Middle frontal gyrus (tissue), 1 donor: ENCODE measurements around the gene TM9SF4.
"Not testable (repeated sequence)": the region's sequence is repeated elsewhere in the genome, so short reads cannot be mapped to it uniquely, and the experiment has no call there.

Experiments
- DNase-seq: peaks from one replicate; pipeline ENCODE4 v3.0.0-alpha.2; 2015; ENCODE audit warnings: low spot score; ENCODE audit errors: extremely low spot score

Gene TM9SF4

DNA sequence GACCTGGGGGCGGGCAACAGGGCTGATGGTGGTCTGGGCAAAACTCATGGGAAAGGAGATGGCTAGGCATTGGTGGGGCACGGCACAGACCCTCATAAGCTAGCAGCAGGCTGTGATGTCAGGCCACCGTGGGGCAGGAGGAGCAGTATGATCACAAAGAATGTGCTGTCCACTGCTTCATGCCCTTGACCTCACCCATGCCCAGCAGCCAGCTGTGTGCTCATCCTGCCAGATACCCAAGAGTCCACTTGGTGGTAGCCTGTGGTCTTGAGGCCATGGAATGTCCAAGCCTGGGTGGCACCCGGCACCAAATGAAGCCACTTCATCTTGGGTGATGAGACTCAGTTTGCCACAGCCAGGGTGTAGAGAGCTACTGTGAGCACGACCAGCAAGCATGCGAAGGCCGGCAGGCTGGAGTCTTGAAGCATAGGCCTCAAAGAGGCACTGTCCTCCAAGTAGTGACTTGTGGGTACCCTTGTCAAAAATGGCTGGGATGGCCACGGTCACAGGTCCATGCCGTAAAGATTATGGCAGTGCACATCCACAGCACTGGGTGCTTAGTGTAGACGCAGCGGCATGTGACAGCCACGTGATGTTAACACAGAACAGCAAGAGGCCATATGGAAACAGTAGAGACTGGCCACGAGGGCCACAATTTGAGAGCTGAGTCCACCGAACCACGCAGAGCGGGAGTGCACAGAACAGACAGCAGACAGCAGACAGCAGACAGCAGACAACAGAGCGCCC is 79.0 kb downstream of the TM9SF4 start:
- no peak for DNase-seq

DNA sequence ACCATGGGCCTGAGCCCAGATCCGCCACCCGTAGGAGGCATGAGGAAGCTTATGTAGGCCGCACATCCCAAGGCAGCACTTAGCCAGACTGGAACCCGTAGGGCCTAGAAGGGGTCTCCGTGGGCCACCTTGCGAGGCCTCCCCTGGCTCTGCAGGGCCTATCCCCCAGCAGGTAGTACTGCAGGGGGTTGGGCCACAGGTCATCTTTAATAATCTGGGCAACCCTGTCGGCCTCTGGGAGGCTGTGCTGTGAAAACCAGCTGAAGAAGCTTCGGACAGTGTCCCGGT is 79.6 kb downstream of the TM9SF4 start:
- no peak for DNase-seq

DNA sequence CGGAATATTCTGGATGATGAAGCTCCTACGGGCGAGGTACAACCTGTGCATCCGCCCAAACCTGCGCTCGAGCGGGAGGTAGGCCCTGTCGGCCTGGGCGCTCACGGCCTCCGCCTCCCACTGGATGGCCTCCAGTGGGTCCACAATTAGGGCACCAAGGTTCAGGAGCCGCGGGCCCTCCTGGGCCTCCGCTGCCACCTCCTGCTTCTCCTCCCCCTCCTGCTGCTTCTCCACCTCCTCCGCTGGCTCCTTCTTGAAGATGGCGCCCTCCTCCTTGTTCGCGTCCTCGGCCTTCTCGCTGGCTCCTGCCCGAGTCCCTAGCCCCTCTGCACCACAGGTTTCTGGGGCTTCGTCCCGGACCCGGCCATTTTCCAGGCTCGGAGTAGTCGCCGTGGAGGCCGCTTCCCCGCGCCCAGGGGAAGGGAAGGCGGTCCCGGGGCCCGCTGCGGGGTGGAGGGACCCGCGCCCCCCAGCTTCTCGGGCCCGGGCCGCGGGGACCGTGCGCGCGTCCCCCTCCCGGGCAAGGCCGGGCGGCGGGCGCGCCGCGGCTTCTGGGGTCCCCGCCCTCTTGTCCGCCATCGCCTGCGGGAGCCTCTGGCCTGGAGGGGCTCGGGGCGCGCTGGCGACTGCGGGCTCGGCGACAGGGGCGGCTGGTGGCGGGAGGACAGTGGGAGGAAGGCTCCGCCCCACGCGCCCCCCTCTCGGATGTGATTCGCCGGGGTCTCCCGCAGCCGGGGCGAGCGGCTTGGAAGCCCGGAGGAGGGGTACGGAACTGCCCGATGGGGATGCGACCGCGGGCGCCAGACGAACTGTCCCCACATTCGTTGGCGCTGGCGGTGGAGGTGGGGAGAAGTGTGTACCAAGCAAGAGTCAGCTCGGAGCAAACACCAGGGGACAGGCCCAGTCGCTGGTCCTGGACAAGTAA is 80.4 kb downstream of the TM9SF4 start:
- no peak for DNase-seq

DNA sequence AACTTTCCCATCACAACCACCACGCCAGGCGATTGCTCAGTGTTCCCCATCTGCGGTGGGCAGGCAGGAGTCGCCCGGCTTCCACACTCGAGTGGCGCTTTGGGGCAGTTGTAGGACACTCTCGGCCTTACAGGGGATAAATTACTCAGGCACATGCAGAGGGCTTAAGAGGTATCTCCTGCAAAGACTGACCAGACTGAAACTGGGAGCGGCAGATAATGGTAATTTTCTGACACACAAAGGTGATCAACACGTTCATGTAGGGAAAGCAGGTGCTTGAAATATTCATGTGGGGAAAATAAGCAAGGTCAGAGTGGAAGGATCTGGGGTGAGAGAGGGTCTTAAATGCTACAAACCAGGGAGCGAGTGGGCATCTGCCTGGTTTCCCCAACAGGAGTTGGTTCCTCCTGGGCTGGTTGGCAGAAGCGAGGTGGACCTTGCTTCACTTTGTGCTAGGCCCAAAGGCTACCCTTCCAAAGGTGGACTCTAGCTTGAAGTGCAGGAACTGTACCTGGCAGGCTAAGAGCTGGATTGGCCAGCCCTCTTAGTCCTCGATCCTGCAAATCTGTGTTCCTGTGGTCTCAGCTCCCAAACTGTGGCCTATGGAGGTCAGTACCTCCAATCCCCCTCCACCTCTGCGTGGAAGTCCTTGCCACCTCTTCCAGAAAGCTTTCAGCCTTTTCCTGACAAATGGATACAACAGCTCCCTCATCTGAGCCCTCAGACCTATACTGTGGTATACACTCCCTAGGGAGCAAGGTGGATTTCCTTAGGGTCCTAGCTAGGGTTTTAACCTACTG is 81.3 kb downstream of the TM9SF4 start:
- DNase-seq, result no peak

DNA sequence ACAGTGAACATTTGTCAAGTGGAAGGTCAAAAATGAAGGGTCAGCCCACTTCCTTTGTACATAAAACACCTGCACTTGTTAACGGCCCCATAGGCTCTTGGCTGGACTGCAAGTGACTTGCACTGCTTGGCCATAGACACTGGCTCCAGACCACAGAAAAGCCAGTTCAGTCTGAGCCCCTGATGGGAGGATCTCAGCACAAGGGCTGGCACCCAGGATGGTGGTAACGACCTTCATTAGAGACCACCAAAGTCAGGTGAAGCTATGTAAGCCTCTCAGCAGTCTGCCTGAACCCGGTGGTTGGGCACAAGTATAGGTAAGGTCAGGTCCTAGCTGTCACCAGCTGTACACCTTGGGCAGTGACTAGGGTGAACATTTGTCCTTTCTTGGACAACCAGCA is 81.9 kb downstream of the TM9SF4 start:
- DNase-seq, result no peak

DNA sequence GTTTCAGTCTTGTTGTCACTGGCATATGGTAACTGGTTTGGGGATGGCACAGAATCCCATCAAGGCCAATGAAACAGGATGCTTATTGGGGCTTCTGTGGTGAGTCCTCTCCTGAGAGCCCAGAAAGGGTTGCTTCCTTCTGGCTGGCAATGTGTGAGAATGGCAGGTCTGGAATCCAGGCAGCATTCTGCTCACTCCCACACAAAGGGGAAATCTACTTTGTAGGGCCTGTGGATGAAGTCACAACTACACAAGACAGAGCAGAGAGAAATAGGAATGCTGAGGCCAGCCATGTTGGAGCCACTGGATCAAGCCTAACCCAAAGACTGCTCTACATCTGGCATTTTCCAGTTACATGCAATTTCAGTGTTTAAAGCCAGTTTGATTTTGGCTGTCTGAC is 82.4 kb downstream of the TM9SF4 start:
- DNase-seq, result no peak

DNA sequence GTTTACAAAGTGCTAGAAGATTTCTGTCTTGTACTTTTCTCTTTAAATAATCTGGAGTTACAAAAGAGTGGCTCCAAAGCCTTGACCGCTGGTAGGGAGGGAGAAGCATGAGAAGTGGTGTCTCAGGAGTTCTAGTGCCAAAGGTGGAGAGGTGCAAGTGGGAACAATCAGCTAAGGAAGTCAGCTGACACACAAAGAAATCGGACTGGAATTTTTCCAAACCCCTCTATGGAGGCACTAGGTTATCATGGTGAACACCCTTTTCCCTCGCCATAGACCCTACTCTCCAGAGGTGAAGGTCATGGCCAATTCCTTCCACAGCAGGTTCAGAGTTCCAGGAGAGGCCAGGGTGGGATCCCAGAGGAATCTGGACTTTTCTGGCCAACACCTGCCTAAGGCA is 83.2 kb downstream of the TM9SF4 start:
- no peak for DNase-seq

DNA sequence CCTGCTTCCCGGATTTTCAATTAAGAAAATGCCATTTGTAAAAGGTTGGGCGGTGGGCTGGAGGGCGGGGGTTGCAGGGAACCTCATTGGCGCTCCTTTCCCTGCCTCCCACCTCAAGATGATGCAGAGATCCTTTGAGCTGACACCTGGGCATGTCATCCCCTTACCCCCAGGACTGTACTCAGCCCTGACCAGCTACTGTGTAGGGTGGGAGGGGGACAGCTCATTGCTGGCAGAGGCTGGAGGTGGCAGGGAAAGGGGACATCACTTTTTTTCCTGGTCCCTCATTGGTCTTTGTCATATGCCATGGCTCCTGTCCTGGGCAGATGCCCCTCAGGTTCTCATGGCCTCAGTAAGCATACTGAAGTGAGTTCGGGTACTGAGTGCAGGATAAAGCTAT is 83.8 kb downstream of the TM9SF4 start:
- DNase-seq, result not testable (repeated sequence)

DNA sequence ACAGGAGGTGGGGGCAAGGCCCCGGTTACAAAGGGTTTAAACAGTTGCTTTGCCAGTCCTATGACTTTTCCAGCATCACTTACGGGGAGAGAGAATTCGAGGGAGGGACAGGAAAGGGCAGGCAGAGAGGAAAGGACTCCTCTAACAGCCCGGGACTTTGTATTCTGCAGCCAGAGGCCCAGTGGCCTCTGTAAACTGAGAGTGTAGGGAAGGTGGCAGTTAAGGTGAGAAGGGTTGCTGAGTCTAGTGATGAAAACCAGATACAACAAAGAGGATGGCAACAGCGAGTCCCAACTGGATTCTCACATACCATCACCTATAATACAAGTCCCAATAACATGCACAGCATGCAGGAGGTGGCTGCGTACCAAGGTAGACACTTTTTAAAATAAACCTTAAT is 84.5 kb downstream of the TM9SF4 start:
- no peak for DNase-seq

DNA sequence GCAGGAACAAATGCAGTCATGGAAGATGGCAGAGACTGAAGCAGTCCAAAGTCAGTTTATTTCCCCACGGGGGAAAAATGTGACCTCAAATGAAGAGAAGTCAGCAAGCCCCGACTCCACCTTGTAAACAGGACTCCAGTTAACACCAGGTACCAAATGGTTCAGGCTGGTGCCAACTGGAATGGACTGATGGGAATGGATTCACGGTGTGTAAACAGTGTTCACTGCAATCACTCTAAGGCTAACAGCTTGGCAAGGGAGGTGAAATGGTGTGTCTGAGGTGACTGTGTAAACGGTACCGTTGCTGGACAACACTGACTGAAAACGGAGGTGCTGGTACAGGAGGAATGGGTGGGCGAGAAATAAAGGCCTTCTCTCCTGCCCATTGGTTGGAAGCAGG is 86.1 kb downstream of the TM9SF4 start:
- DNase-seq, result no peak

DNA sequence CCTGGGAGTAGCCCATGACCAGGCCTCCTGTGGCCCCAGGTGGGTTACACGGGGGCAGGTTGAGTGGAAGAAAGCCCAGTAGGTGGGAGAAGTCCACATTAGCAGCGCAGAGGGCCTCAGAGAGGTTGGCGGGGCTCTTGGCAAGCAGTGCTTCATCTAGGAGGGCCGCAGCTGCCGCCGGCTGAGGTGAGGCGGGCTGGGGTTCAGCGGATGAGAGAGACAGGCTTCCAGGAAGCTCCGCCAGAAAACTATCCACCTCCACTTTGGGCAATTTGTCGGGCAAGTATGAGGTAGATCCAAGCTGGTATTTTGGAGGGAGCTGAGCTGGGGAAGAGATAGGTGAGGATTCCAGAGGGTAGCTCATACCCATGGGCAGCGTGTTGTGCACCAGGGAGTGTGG is 87.1 kb downstream of the TM9SF4 start:
- DNase-seq, result not testable (repeated sequence)

DNA sequence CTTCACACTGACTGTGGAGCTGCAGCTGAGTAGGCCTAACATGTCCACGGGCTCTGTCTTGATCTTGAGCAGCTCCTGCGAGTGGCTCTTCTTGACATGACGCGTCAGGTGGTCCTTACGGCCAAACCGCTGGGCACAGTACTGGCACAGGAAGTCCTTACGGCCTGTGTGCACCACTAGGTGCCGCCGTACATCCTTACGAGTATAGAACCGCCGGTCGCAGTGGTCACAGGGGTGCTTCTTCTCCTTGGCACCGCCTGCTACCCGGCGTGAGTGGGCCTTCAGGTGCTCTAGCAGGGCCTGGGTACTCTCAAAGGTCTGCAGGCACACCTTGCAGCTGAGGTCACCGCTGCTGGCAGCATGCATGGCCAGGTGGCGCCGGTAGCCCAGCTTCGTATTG is 87.6 kb downstream of the TM9SF4 start:
- DNase-seq, result not testable (repeated sequence)

DNA sequence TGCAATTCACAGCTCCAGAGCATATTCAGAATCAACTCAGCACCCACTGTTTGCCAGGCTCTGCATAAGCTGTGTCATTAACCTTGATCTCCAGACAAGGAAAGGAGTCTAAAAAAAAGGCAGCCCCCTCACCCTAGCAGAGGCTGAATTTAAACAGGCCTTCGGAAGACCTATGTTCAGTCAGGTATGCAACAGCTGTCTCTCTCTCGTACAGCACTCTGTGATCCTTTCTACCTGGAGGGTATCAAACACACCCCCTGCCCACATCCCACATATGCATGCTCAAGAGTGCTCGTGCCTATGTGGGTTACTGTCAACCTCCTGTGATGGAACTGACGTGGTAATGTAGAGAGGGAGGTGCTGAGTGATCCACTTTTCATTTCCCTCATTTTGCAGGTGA is 89.5 kb downstream of the TM9SF4 start:
- no peak for DNase-seq

DNA sequence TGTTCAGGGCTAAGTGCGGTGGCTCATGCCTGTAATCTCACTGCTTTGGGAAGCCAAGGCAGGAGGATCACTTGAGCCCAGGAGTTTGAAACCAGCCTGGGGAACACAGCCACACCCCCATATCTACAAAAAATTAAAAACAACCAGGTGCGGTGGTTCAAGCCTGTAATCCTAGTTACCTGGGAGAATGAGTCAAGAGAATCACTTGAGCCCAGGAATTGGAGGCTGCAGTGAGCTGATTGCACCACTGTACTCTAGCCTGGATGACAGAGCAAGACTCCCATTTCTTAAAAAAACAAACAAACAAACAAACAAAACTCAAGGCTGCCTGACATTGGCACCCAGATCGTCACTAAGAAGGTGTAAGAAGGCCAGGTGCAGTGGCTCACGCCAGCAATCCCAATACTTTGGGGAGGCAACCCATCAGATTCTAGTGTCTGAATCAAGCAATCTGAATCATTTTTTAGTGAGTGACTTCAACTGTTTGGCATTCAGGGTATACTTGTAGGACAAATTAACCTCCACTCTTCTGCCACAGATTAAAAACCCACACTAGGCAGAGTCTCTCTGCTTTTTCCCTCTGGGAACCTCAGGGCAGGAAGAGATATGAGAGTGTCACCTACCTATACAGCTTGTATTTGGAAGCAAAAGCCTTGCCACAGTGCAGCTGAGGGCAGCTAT is 91.9 kb downstream of the TM9SF4 start:
- no peak for DNase-seq

DNA sequence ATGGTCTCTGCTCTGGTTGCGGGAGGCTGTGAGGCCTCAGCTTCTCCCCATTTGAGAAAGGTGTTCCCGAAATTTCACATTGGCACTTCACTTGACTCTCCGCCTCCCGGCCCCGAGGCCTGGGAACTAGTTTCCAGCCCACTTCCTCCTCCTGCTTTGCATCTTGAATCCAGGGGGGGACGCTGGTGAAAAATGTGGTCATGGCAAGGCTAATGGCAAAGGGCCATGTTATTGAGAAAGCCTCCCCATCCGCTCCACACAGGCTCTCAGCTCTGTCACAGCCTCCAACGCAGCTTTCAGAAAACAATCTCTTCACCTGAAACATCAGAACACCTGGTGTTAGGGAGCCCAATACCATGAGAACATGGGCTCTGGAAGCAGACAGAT is 92.5 kb downstream of the TM9SF4 start:
- no peak for DNase-seq

DNA sequence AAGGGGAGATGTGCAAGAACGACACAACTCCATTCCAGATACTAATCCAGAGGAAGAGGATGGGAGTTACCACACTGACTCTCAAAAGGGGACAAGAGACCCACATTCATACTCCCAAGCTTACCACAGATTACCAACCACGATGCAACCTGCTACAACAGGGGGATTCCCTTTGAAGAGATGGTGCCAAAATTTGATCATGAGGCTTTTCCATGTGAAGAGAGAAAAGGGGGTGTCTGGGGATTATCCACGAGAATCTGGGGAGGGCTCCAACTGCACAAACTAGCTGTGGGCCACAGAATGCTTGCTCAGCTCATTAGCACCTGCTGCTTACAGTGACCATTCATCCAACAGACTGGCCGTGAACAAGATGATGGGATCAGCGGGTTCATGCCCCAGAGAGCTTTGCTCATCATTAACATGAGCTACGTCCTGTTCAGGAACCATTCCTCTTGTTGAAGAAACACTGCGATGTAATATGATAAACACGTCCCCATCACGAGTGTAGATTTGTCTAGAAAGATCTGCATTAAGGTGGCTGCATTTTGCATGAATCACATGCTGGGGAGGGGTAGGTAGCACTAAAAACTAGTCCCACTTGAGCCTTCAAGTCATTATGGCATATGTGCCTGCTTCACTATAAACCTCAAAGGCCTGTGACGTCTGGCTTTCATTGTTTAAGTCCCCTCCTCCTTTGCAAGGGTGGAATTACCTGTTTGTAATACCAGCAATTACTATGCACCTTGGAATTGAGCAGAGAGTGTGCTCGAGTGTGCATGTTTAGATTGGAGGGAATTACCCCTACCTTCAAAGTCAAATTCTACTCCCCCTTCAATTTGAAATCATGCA is 94.1 kb downstream of the TM9SF4 start:
- DNase-seq, result no peak

DNA sequence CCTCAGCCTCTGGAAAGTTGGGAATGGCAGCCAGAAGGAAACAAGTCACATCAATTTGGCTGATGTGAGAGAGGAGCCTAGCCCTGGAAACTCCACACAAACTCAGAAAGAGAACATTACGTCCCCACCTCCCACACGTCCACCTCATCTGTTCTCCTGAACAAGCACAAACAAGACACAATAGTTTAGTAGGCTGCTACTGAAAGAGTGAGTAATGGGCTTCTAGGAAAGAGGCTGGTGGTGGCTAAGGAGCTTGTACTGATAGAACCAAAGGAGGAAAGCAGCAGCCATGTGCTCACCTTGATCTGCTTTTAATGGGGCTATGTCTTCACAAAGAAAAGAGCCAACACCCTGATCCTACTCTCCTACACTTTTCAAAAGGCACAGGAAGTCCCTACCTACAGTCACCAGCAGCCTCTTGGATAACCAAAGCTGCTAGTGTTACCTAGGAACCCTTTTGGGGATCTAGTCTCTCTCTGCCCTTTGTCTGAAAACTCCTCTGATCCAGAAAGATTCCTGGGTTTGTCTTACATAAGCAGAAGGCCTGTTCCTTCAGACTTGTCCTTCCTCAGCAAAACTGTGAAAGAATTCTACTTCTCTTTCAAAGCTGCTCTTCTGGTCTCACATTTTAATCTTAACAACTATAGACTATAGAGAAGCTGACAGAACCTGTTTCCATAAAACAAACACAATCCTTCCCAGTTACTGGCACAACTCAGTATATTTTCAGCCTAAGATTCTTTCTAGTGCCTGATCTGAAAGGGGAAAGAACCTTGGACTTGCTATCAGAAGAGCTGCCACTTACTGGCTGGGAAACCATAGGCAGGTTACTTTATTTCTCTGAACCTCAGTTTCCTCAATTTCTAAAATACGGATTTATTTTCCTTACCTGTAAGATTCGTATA is 94.9 kb downstream of the TM9SF4 start:
- no peak for DNase-seq

DNA sequence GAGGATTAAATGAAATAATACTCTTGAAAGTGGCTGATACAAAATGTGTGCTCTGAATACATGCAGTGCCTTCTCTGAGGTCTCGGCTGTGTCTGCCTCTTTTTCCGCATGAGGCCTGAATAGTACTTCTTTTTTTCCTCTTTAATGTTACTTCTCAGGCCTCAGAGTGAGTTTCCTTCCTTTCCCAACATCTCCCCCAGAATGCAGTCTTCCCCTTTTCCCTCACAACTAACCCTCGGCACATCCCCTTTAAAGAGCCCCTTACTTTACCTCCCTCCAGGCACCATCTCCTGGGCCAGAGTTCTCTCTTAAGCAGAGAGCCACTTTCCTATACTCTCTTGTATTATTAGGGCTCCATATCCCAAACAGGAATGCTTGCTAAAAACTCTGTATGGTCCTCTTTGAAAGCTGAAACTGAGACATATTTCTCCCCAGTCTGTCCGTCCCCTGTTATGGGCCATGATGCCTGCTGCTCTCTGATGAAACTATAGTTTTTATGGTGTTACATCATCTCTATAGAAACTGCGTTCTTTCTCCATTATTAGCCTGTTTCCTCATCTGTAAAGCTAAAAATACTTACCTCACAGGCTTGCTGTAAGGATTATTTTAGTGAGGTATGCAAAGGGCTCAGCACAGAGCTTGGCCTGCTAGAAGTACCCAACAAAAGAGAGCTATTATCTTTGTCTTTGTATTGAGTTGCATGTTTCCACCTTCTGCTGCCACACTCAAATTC is 95.8 kb downstream of the TM9SF4 start:
- no peak for DNase-seq
